Femur (tissue), 1 donor: ENCODE results near the gene GOLGB1.

Experiments
- DNase-seq: peaks from one replicate; pipeline ENCODE4 v3.0.0-alpha.2; 2017

GOLGB1 gene

DNA sequence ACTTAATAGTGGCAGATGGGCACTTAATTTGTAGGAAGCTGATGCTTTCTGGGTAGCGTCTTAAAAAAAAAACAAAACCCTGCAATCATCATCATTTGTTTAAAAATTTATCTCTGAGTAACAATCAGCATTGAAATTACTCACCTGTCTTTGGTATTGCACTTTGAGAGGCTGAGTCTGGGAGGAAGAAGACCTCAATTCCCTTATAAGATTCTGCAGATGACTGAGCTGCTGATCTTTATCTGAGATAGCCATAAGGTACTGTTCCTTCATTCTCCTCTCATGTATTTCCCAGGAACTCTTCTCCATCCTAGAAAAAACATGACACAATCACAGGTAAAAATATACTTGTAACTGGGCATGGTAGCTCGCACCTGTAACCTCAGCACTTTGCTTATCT is 72.4 kb downstream of the GOLGB1 start:
- no peak for DNase-seq

DNA sequence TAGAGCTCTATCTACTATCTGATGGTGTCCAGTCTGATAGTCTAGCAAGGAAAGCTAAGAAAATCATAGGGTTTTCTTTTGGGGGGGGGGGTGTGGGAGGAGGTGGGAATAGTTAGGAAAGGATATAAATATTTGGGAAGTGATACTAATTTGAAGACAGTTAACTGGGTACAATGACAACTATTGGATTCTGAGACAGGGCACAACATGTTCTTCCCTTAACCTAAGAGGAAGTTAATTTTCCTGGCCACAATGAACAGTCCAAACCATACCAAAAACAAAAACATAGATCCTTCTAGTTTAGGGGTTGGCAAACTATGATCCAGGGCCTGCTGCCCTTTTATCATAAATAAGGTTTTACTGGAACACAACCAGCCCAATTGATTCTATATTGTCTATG is 78.9 kb downstream of the GOLGB1 start:
- no peak for DNase-seq

DNA sequence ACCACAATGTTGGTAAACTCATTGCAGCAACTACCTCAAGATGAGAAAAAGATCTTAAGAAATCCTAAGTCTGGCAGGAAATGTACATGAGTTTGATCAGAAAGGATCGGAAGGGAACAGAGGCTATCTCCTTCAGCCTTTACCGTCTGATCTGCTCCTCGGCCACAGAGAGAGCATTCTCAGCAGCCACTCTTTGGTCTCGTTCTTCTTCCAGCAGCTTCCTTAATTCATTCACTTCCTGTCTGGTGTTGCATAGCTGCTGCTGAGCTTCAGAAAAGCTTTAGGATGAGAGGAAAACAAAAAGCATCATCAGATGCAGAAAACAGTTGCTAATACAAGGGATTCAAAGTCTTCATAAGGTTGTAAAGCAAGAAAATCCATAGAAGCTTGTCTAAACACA is 82.2 kb downstream of the GOLGB1 start:
- no peak for DNase-seq

- DNase-seq, result no peak
Observed at GRCh38 chr3:121665488-121665887, 84.1 kb downstream of the GOLGB1 start.

- no peak for DNase-seq
Observed at GRCh38 chr3:121663171-121663847, 86.2 kb downstream of the GOLGB1 start.

DNA sequence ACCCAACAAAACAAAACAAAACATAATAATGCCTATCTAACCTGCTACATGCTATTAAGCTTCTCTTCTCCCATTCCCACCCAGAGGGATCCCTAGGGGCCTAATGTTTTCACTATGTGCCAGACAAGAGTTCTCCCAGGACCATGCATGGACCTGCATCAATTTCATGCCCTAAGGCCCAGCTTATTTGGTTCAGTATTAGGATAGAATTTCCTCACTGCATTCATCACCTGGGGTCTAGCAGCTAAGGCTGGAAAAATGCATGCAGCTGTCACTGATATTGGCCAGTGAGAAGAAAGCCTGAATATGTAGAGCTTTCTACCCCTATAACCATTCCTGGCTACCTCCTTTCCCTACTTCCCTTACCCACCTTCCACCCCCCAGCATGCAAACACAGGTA is 86.8 kb downstream of the GOLGB1 start:
- no peak for DNase-seq

DNA sequence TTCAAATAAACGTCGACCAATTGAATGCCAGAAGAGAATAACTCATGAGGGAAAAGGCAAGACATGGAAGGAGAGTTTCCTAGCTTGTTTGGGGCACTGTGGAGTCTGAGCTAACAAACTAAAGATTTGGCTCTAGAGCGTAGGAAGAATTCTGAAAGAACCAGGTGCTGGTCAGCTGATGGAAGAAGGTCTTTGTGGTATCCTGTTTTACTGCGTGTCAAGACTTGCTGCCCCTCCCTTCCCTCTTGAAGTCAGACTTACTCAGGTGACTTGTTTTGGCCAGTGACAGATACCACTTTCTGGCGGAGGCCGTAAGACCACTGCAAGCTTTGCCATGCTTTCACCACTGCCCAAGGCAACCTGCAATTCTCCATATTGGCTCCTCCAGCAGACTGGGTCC is 88.2 kb downstream of the GOLGB1 start:
- DNase-seq, result no peak

GRCh38 chr3:121660356-121661171 is 89.0 kb downstream of the GOLGB1 start, which contains the start of gene HCLS1:
TSS of gene HCLS1 (minus strand) at chr3:121660903. CDS start at chr3:121658347, 2,556 bp downstream.
- peak; percentile 56 for DNase-seq

- no peak for DNase-seq
Observed at GRCh38 chr3:121659586-121659985, 90.0 kb downstream of the GOLGB1 start.

- no peak for DNase-seq
Observed at GRCh38 chr3:121658716-121659435, 90.7 kb downstream of the GOLGB1 start.

DNA sequence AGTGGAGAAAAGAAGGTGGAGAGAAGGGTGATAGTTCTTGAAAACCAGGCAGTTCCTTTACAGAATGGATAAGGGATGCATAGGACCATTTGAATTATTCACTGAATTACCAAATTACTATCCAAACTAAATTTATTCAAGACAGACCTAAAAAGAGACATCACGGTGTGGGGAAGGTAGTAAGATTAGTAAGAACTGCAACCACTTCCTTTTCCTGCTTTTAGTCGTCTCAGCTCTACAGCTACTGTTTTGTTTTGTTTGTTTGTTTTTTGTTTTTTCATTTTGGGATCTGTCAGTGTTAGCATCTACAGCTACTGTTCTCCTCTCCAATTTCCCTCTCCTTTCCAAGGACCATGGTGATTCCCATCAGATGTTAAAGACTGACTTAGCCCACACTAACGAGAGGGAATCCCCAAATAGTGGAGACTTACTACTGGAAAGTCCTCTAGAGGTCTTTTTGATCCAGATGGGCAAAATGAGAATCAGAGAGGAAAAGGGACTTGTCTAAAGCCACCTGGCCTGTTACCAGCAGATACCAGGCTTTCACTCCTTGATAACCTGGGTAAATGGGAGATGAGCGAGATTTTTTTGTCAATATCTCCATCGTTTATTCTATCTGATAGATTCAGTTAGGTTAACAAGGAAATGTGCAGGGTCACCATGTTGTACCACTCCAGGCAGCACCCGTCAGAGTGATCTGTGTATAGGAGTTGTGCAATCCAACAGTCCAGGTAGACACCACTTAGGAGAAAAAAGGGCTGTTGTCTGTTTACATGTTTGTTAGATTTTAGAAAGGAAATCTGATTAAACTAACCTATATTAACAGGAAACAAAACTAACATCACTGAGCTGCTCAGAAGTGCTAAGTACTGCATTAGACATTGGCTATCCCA is 94.8 kb downstream of the GOLGB1 start:
- DNase-seq, result no peak

DNA sequence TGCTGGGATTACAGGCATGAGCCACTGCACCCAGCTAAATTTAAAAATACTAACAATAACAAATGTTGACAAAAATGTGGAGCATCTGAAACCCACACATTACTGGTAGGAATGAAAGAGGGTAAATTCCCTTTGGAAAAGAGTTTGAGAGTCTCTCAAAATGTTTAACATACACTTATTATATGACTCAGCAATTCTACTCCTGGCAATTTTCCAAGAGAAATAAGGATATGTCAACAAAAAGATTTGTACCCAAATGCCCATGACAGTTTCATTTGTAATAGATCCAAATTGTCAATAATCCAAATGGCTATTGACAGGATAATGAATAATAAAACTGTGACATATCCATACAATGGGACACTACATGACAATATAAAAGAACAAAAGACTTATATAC is 97.9 kb downstream of the GOLGB1 start:
- no peak for DNase-seq

GRCh38 chr3:121649645-121650044 is 99.9 kb downstream of the GOLGB1 start:
- no peak for DNase-seq

DNA sequence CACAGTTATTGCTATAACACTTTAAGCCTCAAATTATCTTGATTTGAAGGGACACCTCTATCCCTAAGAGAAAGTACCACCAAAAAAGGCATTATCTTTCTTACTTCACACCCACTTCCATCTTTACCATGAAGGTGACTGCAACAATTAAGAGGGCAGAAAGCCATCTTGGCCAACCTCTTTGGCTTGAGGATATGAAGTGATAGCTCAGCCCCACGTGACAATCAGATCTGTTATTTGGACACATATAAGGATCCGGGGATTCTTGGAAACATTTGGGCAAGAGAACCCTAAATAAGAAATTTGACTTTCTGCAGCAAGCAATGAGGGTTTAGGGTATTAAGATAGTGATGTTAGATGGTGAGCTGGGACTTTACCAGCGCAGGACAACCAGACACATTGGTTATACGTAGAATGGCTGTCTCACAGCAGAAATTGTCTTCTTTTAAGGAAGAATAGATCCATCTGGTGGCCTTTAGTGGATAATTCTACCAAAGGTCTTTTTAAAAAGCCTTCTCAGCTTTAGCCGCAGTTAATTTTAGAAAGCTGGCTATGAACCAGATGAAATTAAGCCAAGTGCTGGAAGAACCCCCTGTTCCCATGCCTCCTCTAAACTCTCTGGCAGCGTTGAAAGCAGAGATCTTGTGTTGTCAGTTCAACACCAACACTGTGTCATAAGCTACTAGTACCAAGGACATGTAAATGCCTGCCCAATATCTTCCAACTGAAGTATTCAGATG is 101.2 kb downstream of the GOLGB1 start:
- no peak for DNase-seq

- DNase-seq, result no peak
Observed at GRCh38 chr3:121645054-121645453, 104.5 kb downstream of the GOLGB1 start.

- no peak for DNase-seq
Observed at GRCh38 chr3:121642601-121643314, 106.8 kb downstream of the GOLGB1 start.

- no peak for DNase-seq
Observed at GRCh38 chr3:121641127-121641526, 108.4 kb downstream of the GOLGB1 start.

GRCh38 chr3:121637922-121638321 is 111.6 kb downstream of the GOLGB1 start:
- no peak for DNase-seq

DNA sequence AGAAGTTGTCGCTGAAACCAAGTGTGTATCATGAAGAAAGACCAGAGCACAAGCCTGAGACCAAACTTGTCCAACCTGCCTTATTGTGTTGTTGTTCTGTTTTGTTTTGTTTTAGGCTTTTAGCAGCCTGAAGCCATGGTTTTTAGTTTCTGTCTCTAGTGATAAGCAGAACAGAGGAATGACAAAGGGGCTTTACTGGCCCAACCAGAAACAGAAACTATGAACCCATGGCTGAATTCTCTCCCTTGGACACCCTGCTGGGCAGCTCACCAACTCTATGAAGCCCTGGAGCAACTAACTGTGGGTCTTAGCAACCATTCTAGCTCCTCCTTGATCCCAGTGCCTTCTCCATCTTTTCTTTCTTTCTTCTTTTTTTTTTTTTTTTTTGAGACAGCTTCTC is 119.2 kb downstream of the GOLGB1 start:
- DNase-seq, result no peak

DNA sequence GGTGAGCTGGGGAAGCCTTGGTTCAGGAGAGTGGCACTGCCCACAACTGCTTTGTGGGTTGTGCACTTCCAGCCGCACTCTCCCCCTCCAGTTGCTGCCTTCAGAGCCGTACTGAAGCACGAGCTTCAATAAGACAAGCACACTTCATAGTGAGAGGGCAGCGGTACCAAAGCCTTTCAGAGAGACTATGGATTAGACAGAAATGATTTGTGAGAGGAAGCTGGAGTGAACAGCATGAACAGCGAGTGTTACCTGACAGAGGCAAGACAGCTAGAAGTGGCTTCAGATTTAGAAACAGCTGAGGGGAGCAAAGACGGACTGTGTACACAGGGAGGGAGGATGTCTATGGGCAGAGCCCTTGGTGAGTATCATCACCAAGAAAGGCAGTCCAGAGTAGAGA is 119.9 kb downstream of the GOLGB1 start:
- no peak for DNase-seq

DNA sequence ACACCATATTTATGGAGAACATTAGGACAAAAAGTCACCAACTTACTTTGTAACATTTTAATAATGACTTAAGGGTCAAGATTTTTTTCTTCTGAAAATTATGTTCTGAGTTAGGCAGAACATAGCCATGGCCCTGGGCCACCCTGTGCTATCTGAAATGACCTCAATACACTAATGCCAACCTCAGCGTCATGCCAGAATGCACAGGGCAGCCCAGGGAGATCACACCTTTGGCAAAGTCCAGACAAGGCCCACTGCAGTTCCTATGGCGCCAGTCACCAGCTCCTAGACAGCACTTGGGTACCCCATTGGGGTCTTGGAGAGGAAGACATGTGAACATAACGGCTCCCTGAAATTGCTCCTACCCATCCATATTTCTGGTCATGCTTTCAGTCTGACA is 121.9 kb downstream of the GOLGB1 start:
- no peak for DNase-seq
